GM21576 (cell line): ENCODE measurements around the gene VWA7.

Experiments
- ATAC-seq: cut with Tn5 transposase; IDR thresholded peaks from one replicate; pipeline ENCODE4 v1.9.1; 2021; ENCODE audit warnings: mild to moderate bottlenecking, moderate library complexity; ENCODE audit not compliant: unreplicated experiment

Gene VWA7

DNA sequence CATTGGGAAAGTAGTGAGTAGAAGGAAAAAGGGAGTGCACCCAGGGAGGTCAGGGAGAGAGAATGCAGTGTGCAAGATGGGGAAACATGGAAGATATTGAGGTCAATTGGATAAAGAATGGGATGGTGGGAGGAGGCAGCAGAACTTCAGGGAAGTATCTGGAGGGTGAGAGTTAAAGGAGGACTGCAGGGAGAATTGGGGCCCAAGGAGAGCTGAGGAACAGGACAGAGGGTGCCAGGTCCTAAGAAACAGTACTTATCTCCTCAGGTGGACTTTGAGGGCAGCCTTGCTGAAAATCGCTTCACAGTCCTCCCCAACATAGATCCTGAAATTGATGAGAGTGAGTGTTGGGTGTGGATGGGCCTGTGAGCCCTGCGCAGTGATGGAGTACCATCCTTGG lies 18.8 kb downstream of the VWA7 start:
- no peak for ATAC-seq

DNA sequence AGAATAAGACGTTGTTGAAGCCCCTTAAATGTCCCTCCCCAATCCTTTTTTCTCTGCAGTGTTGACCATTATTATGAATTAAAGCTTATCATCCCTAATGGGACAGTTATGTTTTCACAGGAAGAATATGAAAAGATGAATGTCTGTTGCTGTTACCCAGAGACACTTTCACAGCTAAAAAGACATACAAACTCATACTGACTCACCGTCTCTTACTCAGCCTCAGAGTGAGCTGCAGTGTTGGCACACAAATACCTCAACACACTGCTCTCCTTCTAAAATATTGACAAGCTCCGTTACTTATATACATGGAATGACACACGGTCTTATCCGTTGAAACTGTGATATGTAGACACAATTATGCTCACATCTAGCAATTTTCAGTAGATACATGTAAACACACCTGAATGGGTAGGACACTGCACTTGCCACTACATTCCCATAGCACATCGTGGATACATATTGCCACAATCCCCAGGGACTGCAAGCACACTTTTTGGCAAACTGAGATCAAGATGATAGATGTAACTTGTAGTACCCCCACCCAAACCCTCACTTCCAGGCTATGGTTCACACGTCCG lies 24.3 kb downstream of the VWA7 start:
- no peak for ATAC-seq

DNA sequence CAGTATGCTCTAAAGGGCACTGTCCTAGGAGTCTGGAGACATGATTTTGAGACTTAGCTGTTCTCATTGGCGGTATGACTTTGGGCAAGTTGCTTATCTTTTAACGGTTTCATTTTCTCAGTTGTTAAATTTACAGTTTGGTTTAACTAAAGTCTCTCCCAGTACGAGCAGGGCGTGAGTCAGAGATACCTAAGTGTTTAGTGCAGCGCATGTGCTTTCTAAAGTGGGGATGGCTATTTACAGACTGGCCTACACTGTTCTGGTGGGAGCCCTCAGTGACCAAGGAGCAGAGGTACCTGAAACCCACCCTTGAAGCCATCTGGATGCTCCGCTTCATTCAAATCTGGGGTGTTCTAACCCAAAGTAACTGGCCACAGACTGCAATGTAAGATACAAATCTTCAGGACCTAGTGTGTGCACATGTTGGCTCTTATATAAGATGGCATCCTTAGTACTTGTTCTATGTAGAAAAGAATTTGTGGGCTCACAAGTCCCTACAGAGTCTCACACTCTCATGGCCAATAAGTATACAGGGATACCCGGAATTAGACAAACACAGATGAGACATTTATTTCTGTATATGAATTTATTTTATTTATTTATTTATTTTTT lies 26.6 kb downstream of the VWA7 start:
- ATAC-seq: no peak

DNA sequence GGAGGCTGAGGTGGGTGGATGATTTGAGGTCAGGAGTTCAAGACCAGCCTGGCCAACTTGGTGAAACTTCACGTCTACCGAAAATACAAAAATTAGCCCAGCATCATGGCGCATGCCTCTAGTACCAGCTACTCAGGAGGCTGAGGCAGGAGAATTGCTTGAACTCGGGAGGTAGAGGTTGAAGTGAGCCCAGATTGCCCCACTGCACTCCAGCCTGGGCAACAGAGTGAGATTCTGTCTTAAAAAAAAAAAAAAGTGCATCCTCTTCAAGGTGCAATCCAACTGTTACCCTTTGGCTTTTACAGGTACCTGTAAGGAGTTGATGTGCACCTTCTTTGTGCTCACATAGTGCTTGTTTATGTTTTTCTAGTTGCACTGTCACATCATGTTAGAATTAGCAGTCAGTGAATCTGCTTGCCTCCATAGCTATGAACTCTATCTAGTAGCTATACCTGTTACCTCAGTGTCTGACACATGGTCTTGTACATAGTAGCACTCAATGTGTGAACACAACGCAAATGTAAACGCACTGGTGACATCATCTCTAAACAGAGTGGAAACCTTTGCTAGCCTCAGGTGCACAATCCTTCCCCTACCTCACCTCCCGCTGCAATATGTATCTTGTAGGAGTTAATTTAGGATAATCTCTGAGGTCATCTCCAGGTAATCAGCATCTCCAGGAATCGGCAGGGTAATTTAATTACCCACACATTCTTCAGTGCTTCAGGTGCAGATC lies 27.7 kb downstream of the VWA7 start:
- no peak for ATAC-seq

DNA sequence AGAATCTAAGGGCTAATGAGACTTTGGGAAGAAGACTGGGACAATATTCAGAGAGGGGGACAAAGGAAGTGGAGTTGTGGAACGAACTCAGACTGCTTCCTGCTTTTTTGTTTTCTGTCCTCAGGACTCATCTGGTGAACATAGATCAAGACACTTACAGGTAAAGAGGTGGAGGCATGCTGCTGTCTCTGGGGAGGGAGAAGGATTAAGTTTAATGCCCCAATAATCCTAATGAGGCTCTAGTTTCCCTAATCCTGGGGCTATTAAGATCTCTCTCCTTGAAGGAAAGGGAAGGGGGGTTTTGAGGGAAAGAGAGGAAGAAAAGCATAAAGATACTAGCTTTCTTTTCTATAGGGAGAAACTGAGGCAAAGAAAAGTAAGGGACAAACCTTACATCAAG lies 32.7 kb downstream of the VWA7 start:
- no peak for ATAC-seq

DNA sequence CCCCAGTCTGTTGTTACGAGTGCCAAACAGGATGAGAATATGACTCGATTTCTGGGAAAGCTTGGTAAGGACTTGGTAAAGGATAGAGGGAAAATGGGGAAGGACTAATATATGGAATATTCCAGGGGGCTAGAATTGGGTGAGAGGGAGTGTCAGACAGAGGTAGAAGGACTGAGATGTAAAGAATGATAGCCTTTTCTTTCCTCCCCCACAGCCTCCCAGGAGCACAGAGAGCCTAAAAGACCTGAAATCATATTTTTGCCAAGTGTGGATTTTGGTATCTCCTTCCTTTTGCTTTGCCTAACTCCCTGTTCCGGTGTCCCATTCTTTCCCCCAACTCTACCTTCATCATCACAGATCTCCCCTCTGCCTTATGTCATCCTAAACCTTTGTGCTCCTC lies 34.2 kb downstream of the VWA7 start:
- ATAC-seq: no peak

DNA sequence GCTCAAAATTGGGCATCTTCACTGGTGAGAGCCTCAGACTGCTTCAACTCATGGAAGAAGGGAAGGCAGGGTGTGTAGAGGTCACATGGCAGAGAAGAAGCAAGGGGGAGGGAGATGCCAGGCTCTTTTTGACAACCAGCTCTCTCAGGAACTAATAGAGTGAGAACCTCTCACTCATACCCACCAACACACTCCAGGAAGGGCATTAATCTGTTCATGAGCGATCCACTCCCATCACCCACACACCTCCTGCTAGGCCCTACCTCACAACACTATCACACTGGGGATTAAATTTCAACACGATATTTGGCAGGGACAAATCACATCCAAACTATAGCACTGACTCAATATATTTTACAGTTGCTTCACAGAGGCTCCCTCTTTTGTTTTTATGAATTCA lies 35.3 kb downstream of the VWA7 start:
- no peak for ATAC-seq

DNA sequence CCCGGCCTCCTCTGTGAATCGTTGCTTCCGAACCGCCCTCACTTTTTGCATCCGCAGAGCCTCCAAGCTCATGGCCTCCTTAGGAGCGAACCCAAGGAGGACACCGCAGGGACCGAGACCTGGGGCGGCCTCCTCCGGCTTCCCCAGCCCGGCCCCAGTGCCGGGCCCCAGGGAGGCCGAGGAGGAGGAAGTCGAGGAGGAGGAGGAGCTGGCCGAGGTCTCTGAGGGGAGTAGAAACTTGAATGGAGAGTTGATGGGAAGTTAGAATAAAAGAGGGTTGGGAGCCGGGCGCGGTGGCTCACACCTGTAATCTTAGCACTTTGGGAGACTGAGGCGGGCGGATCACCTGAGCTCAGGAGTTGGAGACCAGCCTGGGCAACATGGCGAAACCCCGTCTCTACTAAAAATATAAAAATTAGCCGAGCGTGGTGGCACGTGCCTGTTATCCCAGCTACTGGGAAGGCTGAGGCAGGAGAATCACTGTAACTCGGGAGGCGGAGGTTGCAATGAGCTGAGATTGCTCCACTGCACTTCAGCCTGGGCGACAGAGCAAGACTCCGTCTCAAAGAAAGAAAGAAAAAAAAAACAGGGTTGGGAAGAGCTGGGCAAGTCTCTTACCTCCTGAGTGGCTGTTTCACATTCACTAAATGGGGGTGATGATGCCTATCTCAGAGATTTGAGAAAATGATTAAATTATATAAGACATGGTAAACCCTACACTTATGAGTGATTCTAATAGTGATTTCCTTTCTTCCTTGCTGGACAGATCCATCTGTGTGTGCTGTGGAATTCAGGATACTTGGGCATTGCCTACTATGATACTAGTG lies 36.5 kb downstream of the VWA7 start:
- no peak for ATAC-seq

DNA sequence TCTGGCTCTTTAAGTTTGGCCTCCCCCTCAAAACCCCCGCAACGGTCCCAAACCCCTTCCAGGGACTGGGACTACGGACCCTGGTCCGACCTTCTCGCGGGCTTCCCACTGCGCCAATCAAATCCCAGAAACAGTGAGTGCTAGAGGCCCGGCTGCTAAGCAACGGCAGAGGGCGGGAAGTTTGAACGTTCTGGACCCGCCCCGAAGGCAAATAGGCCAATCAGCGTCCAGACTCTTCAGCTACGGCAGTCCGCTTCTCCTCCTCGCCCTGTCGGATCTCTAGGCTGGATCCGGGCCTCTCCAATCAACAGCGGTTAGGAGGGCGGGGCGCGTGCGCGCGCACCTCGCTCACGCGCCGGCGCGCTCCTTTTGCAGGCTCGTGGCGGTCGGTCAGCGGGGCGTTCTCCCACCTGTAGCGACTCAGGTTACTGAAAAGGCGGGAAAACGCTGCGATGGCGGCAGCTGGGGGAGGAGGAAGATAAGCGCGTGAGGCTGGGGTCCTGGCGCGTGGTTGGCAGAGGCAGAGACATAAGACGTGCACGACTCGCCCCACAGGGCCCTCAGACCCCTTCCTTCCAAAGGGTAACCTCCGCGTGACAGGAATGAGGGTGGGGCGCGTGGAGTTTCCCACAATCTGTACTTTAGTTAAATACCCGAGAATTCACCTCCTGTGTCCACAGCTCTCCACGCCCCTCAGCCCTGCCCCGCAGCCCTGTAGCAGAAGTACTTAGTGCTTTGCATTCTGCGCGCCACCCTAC lies 37.3 kb downstream of the VWA7 start, which contains the start of gene MSH5:
TSS of gene MSH5 (plus strand) at position 367 of the 758 bp plus-strand sequence. CDS start 462 bp downstream, outside the sequence.
- peak; percentile 63 for ATAC-seq

DNA sequence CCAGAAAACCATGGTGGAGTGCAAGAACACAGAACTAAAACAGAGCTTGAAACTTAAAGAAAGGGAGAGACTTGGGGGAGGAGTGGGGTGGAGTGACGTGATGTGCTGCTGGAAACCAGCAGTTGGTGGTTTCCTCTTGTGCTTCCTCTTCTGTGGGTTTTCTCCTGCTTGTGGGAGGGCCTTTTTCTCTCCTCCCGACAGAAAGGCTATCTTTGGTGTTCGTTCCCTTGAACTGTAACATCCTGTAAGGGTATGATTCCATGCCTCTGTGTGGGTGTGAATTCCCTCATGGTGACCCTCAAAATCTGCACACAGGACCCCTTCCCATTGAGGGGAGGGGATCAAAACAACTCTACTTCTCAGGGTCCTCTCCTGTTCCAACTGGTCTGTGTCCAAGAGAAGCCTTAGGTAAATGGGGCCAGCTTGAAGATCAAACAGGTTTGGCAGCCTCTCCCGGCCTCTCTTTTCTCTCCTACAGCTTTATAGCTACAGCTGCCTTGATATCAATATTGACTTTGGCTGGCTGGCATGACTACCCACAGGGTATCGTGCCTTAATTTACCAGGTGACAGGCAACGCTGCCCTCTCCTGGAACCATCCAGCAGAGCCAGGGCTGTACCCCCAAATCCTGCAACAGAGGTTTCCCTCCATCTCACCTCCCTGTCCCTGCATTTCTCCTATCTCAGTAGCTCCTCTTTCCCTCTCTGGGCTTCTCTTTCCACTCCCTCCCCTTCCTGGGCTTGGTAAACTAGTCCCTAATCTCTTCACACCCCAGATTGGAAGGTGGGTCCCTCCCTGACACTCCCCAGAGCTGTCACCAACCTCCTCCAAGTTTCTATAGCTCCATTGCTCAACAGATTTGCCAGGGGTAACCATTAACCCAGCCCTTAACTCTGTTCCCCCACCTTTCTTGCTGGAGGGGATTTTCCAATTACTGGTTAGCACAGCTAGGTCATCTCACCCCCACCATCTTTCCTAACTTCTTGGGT lies 38.8 kb downstream of the VWA7 start:
- ATAC-seq: no peak

DNA sequence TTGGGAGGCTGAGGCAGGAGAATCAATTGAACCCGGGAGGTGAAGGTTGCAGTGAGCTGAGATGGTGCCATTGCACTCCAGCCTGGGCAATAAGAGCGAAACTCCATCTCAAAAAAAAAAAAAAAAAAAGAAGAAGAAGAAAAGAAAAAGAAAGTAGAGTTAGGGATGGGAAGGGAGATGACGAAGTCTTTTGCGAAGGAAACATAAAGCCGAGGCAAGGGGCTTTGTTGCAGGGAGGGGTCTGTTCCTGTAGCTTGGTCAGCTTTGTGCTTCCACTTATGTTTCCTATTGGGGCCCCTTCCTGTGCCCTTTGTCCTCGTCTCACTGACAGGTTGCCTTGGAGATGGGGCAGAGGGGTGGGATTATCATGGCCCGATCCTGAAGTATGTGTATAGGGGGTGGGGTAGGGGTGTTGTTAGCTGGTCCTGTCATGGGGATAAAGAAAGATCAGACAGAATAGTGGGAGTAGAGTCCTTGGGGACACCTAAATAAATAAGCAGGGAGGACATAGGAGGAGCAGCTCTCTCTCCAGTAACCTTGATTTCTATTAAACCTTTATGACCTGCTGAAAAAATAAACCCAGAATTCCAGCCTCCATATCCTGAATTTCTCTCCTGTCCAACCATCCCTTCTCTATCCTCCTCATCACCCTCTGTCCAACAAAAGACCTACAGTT lies 39.7 kb downstream of the VWA7 start:
- ATAC-seq: no peak

DNA sequence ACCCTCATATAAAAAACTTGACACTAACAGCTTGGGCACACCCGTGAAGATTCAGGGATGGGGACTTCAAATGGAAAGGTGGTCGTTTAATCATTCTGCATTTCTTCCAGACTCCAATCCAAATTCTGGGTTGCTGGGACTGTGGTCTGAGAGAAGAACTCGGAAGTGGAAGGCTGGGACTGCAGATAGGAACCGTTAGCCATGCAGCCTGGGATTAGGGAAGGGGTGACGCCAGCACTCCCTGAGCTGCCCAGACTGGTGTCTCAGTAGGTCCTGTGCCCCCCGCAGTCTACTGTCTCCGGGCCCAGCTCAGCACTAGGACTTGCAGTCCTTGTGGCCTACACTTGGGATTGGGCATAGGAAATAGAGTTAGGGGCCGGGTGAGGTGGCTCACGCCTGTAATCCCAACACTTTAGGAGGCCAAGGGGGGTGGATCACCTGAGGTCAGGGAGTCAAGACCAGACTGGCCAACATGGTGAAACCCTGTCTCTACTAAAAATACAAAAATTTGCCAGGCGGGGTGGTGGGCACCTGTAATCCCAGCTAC lies 40.3 kb downstream of the VWA7 start:
- no peak for ATAC-seq

DNA sequence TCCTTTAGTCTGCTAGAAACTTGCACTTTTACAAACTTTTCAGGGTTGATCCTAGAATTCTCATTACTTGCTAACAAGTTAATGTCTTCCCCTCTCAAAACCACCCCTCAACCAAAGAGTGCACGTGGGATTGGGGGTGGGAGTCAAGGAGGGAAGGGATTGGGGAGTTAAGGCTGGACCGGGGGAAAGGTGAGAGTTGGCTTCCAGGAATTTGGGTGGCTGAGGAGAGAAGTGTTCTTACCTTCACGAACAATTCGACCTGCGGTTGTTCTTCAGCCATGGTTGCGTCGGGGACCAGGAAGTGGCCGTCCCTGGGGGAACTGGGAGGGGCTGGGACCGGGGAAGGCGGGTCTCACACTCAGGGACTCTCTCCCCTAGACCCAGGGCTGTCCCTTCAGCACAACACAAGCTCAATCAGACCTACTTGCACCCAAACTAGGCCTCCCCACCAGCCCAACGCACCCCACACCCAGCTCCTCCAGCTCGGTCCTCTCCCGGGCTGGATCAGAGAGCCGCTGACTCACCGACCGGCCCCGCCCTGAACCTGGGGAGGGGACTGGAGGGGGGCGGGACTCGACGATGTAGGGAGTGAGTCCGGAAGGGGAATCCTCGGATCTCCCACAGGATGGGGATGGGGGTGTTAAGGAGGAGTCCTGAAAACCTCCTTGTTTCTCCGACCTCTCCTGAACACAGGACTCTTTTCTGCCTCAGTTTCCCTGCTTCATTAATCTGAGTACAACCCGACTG lies 40.9 kb downstream of the VWA7 start, which contains the start of gene CLIC1:
TSS of gene CLIC1 (minus strand) at position 510 of the 747 bp plus-strand sequence. CDS start at position 280, 230 bp downstream.
- no peak for ATAC-seq

DNA sequence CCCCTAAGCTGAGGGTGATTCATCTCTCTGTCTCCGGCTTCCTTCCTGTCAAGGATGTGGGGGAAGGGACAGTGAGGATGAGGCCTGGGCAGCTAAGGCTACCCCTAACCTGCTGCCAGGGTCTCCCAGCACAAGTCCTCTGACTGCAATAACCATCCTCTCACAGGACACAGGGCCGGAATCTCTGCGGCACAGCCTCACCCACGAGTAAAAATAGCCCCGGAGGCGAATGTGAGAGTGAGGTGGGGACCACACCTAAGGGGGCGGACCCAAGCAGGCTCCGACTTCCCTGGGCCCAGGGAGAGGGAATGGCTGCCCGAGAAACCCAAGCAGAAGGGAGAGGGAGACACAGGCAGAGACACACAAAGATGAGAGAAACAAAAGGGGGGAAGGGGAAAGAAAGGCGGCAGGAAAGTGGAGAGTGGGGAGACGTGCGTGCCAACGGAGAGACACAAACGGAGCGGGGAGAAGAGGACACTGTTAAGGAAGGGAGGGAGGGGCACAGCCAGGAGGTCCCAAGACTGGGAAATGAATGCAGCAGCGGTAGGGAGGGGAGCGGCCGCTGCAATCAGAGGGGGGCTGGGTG lies 42.2 kb downstream of the VWA7 start:
- no peak for ATAC-seq

DNA sequence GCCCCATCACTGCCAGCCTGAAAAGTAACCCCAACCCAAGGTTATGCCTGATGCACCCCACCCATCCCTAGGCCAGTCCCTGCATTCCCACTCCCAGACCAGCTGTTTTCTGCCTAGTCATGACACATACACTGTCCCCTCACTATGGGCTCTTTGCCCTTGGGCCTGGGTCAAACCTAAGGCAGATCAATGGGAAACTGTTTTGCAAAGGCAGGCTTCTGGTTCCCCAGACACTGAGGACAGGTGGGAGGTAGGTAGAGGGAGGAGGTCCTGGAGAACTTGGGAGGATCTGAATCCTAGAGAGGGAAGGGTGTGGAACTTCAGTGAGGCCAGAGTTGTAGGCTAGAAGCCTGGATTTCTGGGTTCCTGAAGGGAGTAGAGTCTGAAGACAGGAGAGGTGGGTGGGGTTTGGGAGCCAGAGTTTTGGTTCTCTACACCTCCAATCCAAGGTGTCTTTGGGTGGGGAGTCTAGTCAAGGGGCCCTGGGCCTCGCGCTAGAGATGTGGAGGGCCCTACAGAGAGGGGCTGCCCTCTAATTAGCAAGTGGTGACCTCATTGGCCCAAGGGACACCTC lies 42.8 kb downstream of the VWA7 start:
- no peak for ATAC-seq

DNA sequence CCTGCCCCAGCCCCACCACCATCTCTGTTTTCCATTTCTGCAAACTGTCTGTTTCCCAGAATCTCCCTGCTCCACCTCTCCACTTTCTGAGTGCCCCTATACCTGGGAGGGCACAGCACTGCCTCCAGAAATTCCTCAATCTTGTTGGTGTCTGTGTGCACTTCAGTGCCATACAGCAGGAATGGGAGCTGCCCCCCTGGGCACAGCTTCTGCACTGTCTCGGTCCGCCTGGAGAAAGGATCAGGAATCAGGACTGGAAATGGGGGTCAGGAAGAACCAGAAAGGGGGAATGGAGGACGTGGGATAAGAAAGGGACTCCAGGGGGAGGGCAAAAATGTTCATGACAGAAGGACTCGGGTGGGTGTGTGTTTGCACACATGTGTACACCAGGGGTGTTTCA lies 43.4 kb downstream of the VWA7 start:
- ATAC-seq: no peak

DNA sequence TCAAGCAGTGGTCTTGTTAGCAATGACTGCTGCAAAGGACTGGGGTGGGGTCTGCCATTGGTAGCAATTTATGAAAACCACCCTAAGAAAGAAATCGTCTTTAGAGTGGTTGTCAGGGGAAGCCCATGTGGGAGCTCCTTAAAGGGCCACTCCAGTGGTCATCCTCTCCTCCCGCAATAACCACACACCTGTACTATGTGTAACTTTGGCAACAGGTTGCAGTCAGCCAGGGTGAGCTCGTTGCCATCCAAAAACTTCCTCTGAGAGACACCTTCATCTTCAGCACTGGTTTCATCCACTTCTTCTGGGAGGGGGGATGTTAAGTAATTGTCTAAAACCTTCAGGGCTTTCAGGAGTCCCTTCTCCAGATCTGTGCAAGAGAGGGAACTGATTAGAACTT lies 45.1 kb downstream of the VWA7 start:
- no peak for ATAC-seq
